Endothelial cell of umbilical vein (primary cell): ENCODE measurements around the gene IL1R2. TPM values are rescaled to one million over a fixed set of nuclear protein-coding genes. Genes with fewer than 3 reads are reported as not detected.
"Not testable (repeated sequence)": the region's sequence is repeated elsewhere in the genome, so short reads cannot be mapped to it uniquely, and the experiment has no call there.

ENCODE experiments used
- BruUV-seq: library from RNA; stranded (reverse); fragments of 400-500 nt; replicated peaks from 2 replicates; lab custom pipeline; 2021; lab: Mats Ljungman, UMichigan
- CTCF ChIA-PET: fragments of 300-600, 350-600 bp; sonication (Branson Sonifier 250); formaldehyde crosslinking; loops from one replicate; lab custom pipeline; 2021; ENCODE audit warnings: antibody characterized with exemption, inconsistent platforms; lab: Charles Lee
- POLR2A ChIA-PET: fragments of 300-600, 350-600 bp; sonication (Branson Sonifier 250); formaldehyde crosslinking; loops from one replicate; lab custom pipeline; 2021; ENCODE audit warnings: antibody characterized with exemption, inconsistent platforms; lab: Charles Lee
- DNase-seq: peaks from one replicate; pipeline ENCODE4 v3.0.0-alpha.2; 2011; ENCODE audit warnings: low read depth, low spot score
- FAIRE-seq: peaks from 2 replicates; lab custom pipeline; 2011; peaks lifted over from hg19 to GRCh38; lab: Jason Lieb, UNC
- H2AFZ ChIP-seq: 2 replicates; pipeline ENCODE4 v1.6.0; 2012; ENCODE audit warnings: low read depth, low read length, control low read depth, inconsistent platforms
- H3K27ac ChIP-seq: 2 replicates; pipeline ENCODE4 v1.5.1; 2011; ENCODE audit warnings: low read depth, mild to moderate bottlenecking, control low read depth, low read length, moderate library complexity; ENCODE audit not compliant: insufficient read depth
- H3K27me3 ChIP-seq, 2 experiments: 2 replicates each; pipeline versions ENCODE4 v1.6.0 to v1.6.1; 2011; ENCODE audit warnings: low read length in 2 of 2, mixed read lengths in 1 of 2; ENCODE audit not compliant: control insufficient read depth in 2 of 2, insufficient read depth in 2 of 2
- H3K36me3 ChIP-seq, 2 experiments: 2 replicates in 1 of 2; 3 replicates in 1 of 2; pipeline ENCODE4 v1.5.1; 2011; ENCODE audit warnings: low read length in 2 of 2, mild to moderate bottlenecking in 1 of 2, moderate library complexity in 1 of 2; ENCODE audit not compliant: control insufficient read depth in 2 of 2, insufficient read depth in 2 of 2; ENCODE audit errors: extremely low read depth in 1 of 2
- H3K4me1 ChIP-seq: 3 replicates; pipeline ENCODE4 v1.5.1; 2011; ENCODE audit warnings: mild to moderate bottlenecking, low read length; ENCODE audit not compliant: control insufficient read depth, insufficient read depth; ENCODE audit errors: extremely low read depth
- H3K4me2 ChIP-seq: 2 replicates; pipeline ENCODE4 v1.6.1; 2011; ENCODE audit warnings: low read length, control low read depth, mixed read lengths; ENCODE audit not compliant: insufficient read depth
- H3K4me3 ChIP-seq, 3 experiments: fragments of 200-600 bp in 1 of 3; sonication (generic), shearing (Covaris generic) in 1 of 3; replicated peaks in 1 of 3; 2 replicates each; pipeline ENCODE4 v1.5.1; 2011 to 2016; ENCODE audit warnings: control low read depth in 3 of 3, low read length in 3 of 3, mild to moderate bottlenecking in 2 of 3, inconsistent platforms in 1 of 3, low read depth in 1 of 3, moderate library complexity in 1 of 3; ENCODE audit not compliant: insufficient read depth in 1 of 3
- H3K79me2 ChIP-seq: 2 replicates; pipeline ENCODE4 v1.6.0; 2012; ENCODE audit warnings: low read length, inconsistent platforms; ENCODE audit not compliant: control insufficient read depth, insufficient read depth
- H3K9ac ChIP-seq: replicated peaks from 2 replicates; pipeline ENCODE3; 2011; ENCODE audit warnings: low read length, control low read depth; ENCODE audit not compliant: insufficient read depth; ENCODE audit errors: extremely low read depth
- H3K9me1 ChIP-seq: replicated peaks from 3 replicates; pipeline ENCODE4 v1.6.0; 2011; ENCODE audit warnings: mild to moderate bottlenecking, low read length; ENCODE audit not compliant: control insufficient read depth, insufficient read depth; ENCODE audit errors: extremely low read depth
- H3K9me3 ChIP-seq: replicated peaks from 2 replicates; pipeline ENCODE4 v1.5.1; 2012; ENCODE audit warnings: low read length, inconsistent platforms; ENCODE audit not compliant: control insufficient read depth, insufficient read depth
- H4K20me1 ChIP-seq: replicated peaks from 2 replicates; pipeline ENCODE3; 2011; ENCODE audit warnings: mild to moderate bottlenecking, low read length; ENCODE audit not compliant: control insufficient read depth, insufficient read depth; ENCODE audit errors: extremely low read depth
- EZH2 ChIP-seq: IDR thresholded peaks from 2 replicates; pipeline ENCODE4 v1.6.1; 2012; ENCODE audit warnings: borderline replicate concordance, low read depth, mild to moderate bottlenecking, moderate library complexity, low read length, inconsistent platforms; ENCODE audit not compliant: severe bottlenecking
- FOS ChIP-seq: IDR thresholded peaks from 2 replicates; pipeline ENCODE4 v1.6.1; 2011; ENCODE audit warnings: mild to moderate bottlenecking, low read length, moderate library complexity, borderline replicate concordance; ENCODE audit not compliant: insufficient read depth
- GATA2 ChIP-seq: IDR thresholded peaks from 2 replicates; pipeline ENCODE4 v1.7.0; 2011; ENCODE audit warnings: low read depth, mild to moderate bottlenecking, moderate library complexity, mixed read lengths, low read length; ENCODE audit not compliant: insufficient read length, insufficient read depth
- JUN ChIP-seq: IDR thresholded peaks from 2 replicates; pipeline ENCODE4 v1.6.1; 2011; ENCODE audit warnings: borderline replicate concordance, low read depth; ENCODE audit not compliant: insufficient read length, insufficient read depth
- MYC ChIP-seq: IDR thresholded peaks from one replicate; pipeline ENCODE4 v1.6.1; 2011; ENCODE audit warnings: mild to moderate bottlenecking, low read depth, low read length
- dilution Hi-C: fragments of 300-500 bp; cut with MboI; formaldehyde crosslinking; loops from one replicate; pipeline ENCODE4 v1.15.0; 2019; ENCODE audit warnings: low sequenced_read_pairs; ENCODE audit not compliant: extremely low pct_ligation_motif_present
- intact Hi-C: fragments of 100-400 bp; cut with micrococcal nuclease; formaldehyde crosslinking; loops from one replicate; pipeline ENCODE4 v1.10.0; 2022
- polyA plus RNA-seq, 4 experiments: library from polyadenylated mRNA; depleted of rRNA in 3 of 4; stranded (reverse) in 3 of 4; unstranded in 1 of 4; fragments of >200 nt; gene quantifications; 2 replicates each; pipeline versions ENCODE4 v1.2.1 to v1.2.3, GENCODE V29; 2011 to 2012; ENCODE audit warnings: missing spikeins in 1 of 4
- total RNA-seq: library from RNA; stranded (reverse); gene quantifications from 2 replicates; pipeline ENCODE4 v1.2.3, GENCODE V29; 2021
- TF ChIP-seq, protein P1 (sequence below): IDR thresholded peaks from 2 replicates; pipeline ENCODE4 v1.6.1; 2011; ENCODE audit not compliant: insufficient read depth, insufficient read length

The IL1R2 gene
- total and polyA plus RNA-seq, 2 donors (not counting 3 experiments of a cell fraction or from before 2014, with no cell fraction given): not detected

DNA sequence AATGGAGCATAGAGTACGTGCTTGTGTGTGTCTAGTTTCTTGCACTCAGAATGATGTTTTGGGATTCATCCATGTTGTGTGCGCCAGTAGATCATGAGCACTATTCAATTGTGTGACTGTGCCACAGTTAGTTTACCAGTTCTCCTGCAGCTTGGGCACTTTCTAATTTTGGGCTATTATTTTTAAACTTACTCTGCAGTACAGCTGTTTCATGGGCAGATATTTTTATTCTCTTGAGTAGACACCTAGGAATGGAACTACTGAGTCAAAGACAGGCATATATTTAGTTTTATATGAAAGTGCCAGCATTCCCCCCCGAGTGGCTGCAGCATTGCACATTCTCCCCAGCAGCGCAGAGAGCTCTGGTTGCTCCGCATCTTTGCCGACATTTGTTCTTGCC, 74.8 kb downstream of the IL1R2 start:
- H3K4me1 ChIP-seq: peaks cover 17% of the 10 kb centered on the region
- H2AFZ ChIP-seq: no peak overlapping the region
- FAIRE-seq (no peak), DNase-seq (no peak)
- no peaks in the 10 kb centered on the region for H3K9me3 ChIP-seq
- ChIA-PET POLR2A (no interaction called here), CTCF (interaction anchor here (4.9 kb wide), 1 partner anchor 46 kb away, joined by 21 read pairs; no protein-coding TSS in a partner anchor)
- H3K79me2 ChIP-seq: no peaks in the 10 kb centered on the region
- H3K36me3 ChIP-seq: no peaks in the 10 kb centered on the region
- no peaks in the 10 kb centered on the region for H4K20me1 ChIP-seq
- no peak overlapping the region for H3K9ac ChIP-seq
- dilution Hi-C loops (no loop called here), intact Hi-C loops (no loop called here)
- BruUV-seq: no TSS peak
- no peak overlapping the region for H3K27ac ChIP-seq
- H3K27me3 ChIP-seq: no peaks in the 10 kb centered on the region
- TF ChIP-seq, protein P1, sequence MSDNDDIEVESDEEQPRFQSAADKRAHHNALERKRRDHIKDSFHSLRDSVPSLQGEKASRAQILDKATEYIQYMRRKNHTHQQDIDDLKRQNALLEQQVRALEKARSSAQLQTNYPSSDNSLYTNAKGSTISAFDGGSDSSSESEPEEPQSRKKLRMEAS: no peak
- TF ChIP-seq FOS (no peak), MYC (no peak), JUN (no peak), EZH2 (no peak), GATA2 (no peak)
- H3K4me3 ChIP-seq: no peak overlapping the region
- no peaks in the 10 kb centered on the region for H3K9me1 ChIP-seq
- no peak overlapping the region for H3K4me2 ChIP-seq

DNA sequence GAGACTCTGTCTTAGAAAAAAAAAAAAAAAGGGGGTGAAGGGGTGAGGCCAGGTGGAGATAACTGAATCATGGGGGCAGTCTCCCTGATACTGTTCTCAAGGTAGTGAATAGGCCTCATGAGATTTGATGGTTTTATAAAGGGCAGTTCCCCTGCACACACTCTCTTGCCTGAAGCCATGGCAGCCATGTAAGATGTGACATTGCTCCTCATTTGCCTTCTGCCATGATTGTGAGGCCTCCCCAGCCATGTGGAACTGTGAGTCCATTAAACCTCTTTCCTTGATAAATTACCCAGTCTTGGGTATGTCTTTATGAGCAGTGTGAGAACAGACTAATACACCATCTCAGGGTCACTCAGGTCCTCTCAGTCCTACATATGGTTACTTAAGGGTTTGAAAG, 76.4 kb downstream of the IL1R2 start:
- CTCF ChIA-PET: interaction anchor here (1.8 kb wide), 1 partner anchor 11 kb away, joined by 6 read pairs; no protein-coding TSS in a partner anchor
- H3K4me3 ChIP-seq, dilution Hi-C loops, POLR2A ChIA-PET, H3K27me3 ChIP-seq, FAIRE-seq, H3K9me1 ChIP-seq, H3K9me3 ChIP-seq, DNase-seq, H4K20me1 ChIP-seq, BruUV-seq, H3K36me3 ChIP-seq, H3K27ac ChIP-seq, H3K9ac ChIP-seq, H3K79me2 ChIP-seq, intact Hi-C loops, H3K4me2 ChIP-seq, H2AFZ ChIP-seq: not testable (repeated sequence)
- H3K4me1 ChIP-seq: peaks cover 17% of the 10 kb centered on the region
